Naive thymus-derived CD4-positive, alpha-beta T cell (primary cell): ENCODE data around the gene PHEX. TPM values are rescaled to one million over a fixed set of nuclear protein-coding genes. Genes with fewer than 3 reads are reported as not detected.

Source experiments
- ATAC-seq: fragments of 150-1000 bp; cut with Tn5 transposase; 2 replicates; pipeline ENCODE4 v1.10.0; 2021; ENCODE audit warnings: mild to moderate bottlenecking, moderate library complexity
- CTCF ChIA-PET: fragments of 350-600 bp; sonication (Branson Sonifier 250); formaldehyde crosslinking; loops from one replicate; lab custom pipeline; 2021; ENCODE audit warnings: antibody characterized with exemption; lab: Charles Lee
- POLR2A ChIA-PET: fragments of 350-600 bp; sonication (Branson Sonifier 250); formaldehyde crosslinking; loops from one replicate; lab custom pipeline; 2021; ENCODE audit warnings: antibody characterized with exemption, inconsistent platforms; lab: Charles Lee
- DNase-seq, 9 donors: peaks; one replicate each; pipeline versions ENCODE4 v3.0.0 to v3.0.0-alpha.2; 2020 to 2022; ENCODE audit warnings: mixed read lengths in 1 of 9
- H3K27ac ChIP-seq: one replicate; pipeline ENCODE4 v1.7.0; 2013; ENCODE audit warnings: mild to moderate bottlenecking, low read depth, low read length, moderate library complexity
- H3K27me3 ChIP-seq, 2 donors: one replicate each; pipeline ENCODE4 v1.7.0; 2013; ENCODE audit warnings: low read length in 2 of 2, mild to moderate bottlenecking in 2 of 2, moderate library complexity in 2 of 2; ENCODE audit not compliant: control insufficient read depth in 2 of 2, insufficient read depth in 2 of 2
- H3K36me3 ChIP-seq, 3 experiments: 1 replicate in 2 of 3; 2 replicates in 1 of 3; pipeline ENCODE4 v1.7.0; 2013; ENCODE audit warnings: low read length in 3 of 3, mild to moderate bottlenecking in 3 of 3, moderate library complexity in 1 of 3; ENCODE audit not compliant: insufficient read depth in 3 of 3, control insufficient read depth in 2 of 3
- H3K4me1 ChIP-seq, 2 donors: one replicate each; pipeline ENCODE4 v1.7.0; 2013; ENCODE audit warnings: low read length in 2 of 2, mild to moderate bottlenecking in 2 of 2, moderate library complexity in 1 of 2; ENCODE audit not compliant: control insufficient read depth in 2 of 2, insufficient read depth in 2 of 2
- H3K4me3 ChIP-seq: 2 replicates; pipeline ENCODE4 v1.7.0; 2013; ENCODE audit warnings: mild to moderate bottlenecking, low read length
- H3K9me3 ChIP-seq, 3 experiments: 1 replicate in 2 of 3; 2 replicates in 1 of 3; pipeline ENCODE4 v1.7.0; 2013; ENCODE audit warnings: low read length in 3 of 3; ENCODE audit not compliant: control insufficient read depth in 2 of 3
- H3K27ac Mint-ChIP-seq, 9 donors: one replicate each; pipeline ENCODE4 v1.8.0; 2020 to 2022; ENCODE audit warnings: mixed read lengths in 9 of 9, mild to moderate bottlenecking in 8 of 9, moderate library complexity in 5 of 9, inconsistent platforms in 2 of 9
- H3K27me3 Mint-ChIP-seq, 5 donors: one replicate each; pipeline ENCODE4 v1.8.0; 2021 to 2022; ENCODE audit warnings: mixed read lengths in 5 of 5, mild to moderate bottlenecking in 1 of 5
- H3K36me3 Mint-ChIP-seq, 5 donors: one replicate each; pipeline ENCODE4 v1.8.0; 2020 to 2022; ENCODE audit warnings: mixed read lengths in 5 of 5, mild to moderate bottlenecking in 3 of 5, inconsistent platforms in 1 of 5
- H3K4me1 Mint-ChIP-seq, 7 donors: one replicate each; pipeline ENCODE4 v1.8.0; 2020 to 2022; ENCODE audit warnings: mixed read lengths in 7 of 7, mild to moderate bottlenecking in 3 of 7, inconsistent platforms in 1 of 7
- H3K4me3 Mint-ChIP-seq, 10 donors: one replicate each; pipeline ENCODE4 v1.8.0; 2020 to 2022; ENCODE audit warnings: mild to moderate bottlenecking in 10 of 10, mixed read lengths in 10 of 10, moderate library complexity in 6 of 10, inconsistent platforms in 2 of 10
- H3K9me3 Mint-ChIP-seq, 11 donors: one replicate each; pipeline ENCODE4 v1.8.0; 2020 to 2022; ENCODE audit warnings: mixed read lengths in 11 of 11, mild to moderate bottlenecking in 4 of 11, inconsistent platforms in 1 of 11, moderate library complexity in 1 of 11
- intact Hi-C, 2 donors: fragments of 100-400 bp; cut with micrococcal nuclease; formaldehyde crosslinking; loops; one replicate each; pipeline ENCODE4 v1.15.1; 2023
- polyA plus RNA-seq, 2 donors: library from polyadenylated mRNA; unstranded; fragments of 300-500 nt; fragmentation: Illumina TruSeq; gene quantifications; one replicate each; pipeline ENCODE4 v1.2.3, GENCODE V29; 2021
- total RNA-seq, 6 experiments: library from RNA in 5 of 6; stranded (reverse) in 5 of 6; gene quantifications; 1 replicate in 5 of 6; 2 replicates in 1 of 6; pipeline ENCODE4 v1.2.3 and lab custom pipeline; 2021 to 2026

The PHEX gene
- total and polyA plus RNA-seq, 7 experiments from 2014 or later, result 0.08 to 0.32 (median 0.12) TPM; not detected in 2

GRCh38 chrX:22109442-22109841 lies 77.3 kb downstream of the PHEX start:
- Mint-ChIP-seq H3K36me3 (no peaks in the 10 kb centered on the region), H3K4me3 (no peak overlapping the region), H3K9me3 (no peaks in the 10 kb centered on the region), H3K4me1 (no peaks in the 10 kb centered on the region), H3K27me3 (no peaks in the 10 kb centered on the region), H3K27ac (no peak overlapping the region)
- no peak for ATAC-seq
- POLR2A ChIA-PET, result no interaction called here
- DNase-seq, result no peak
- intact Hi-C loops, result no loop called here
- Histone ChIP-seq H3K36me3 (no peaks in the 10 kb centered on the region), H3K4me3 (no peak overlapping the region), H3K9me3 (no peaks in the 10 kb centered on the region), H3K27ac (no peak overlapping the region), H3K4me1 (no peaks in the 10 kb centered on the region), H3K27me3 (no peaks in the 10 kb centered on the region)
- CTCF ChIA-PET, result no interaction called here

GRCh38 chrX:22110729-22111494 lies 78.8 kb downstream of the PHEX start:
- ChIA-PET CTCF (no interaction called here), POLR2A (no interaction called here)
- no peaks in the 10 kb centered on the region for H3K27me3 Mint-ChIP-seq
- no peaks in the 10 kb centered on the region for H3K4me1 Mint-ChIP-seq
- Histone ChIP-seq H3K4me1 (no peaks in the 10 kb centered on the region), H3K27ac (no peak overlapping the region), H3K9me3 (no peaks in the 10 kb centered on the region), H3K36me3 (no peaks in the 10 kb centered on the region), H3K27me3 (no peaks in the 10 kb centered on the region), H3K4me3 (no peak overlapping the region)
- H3K9me3 Mint-ChIP-seq, result no peaks in the 10 kb centered on the region
- no peak overlapping the region for H3K4me3 Mint-ChIP-seq
- no peaks in the 10 kb centered on the region for H3K36me3 Mint-ChIP-seq
- DNase-seq (no peak), ATAC-seq (no peak)
- intact Hi-C loops, result no loop called here
- H3K27ac Mint-ChIP-seq, result no peak overlapping the region

GRCh38 chrX:22116605-22117546 lies 84.8 kb downstream of the PHEX start:
- Histone ChIP-seq H3K36me3 (no peaks in the 10 kb centered on the region), H3K4me3 (no peak overlapping the region), H3K27me3 (no peaks in the 10 kb centered on the region), H3K27ac (no peak overlapping the region), H3K4me1 (no peaks in the 10 kb centered on the region), H3K9me3 (no peaks in the 10 kb centered on the region)
- ATAC-seq (no peak), DNase-seq (no peak)
- ChIA-PET POLR2A (no interaction called here), CTCF (no interaction called here)
- Mint-ChIP-seq H3K4me3 (no peak overlapping the region), H3K36me3 (no peaks in the 10 kb centered on the region), H3K27me3 (no peaks in the 10 kb centered on the region), H3K9me3 (no peaks in the 10 kb centered on the region), H3K27ac (no peak overlapping the region), H3K4me1 (no peaks in the 10 kb centered on the region)
- intact Hi-C loops, result no loop called here

GRCh38 chrX:22117633-22118032 lies 85.5 kb downstream of the PHEX start:
- ChIA-PET CTCF (no interaction called here), POLR2A (no interaction called here)
- intact Hi-C loops, result no loop called here

GRCh38 chrX:22118161-22118830 lies 86.2 kb downstream of the PHEX start:
- CTCF ChIA-PET, result no interaction called here
- Mint-ChIP-seq H3K36me3 (no peaks in the 10 kb centered on the region), H3K9me3 (no peaks in the 10 kb centered on the region), H3K27me3 (no peaks in the 10 kb centered on the region), H3K4me1 (no peaks in the 10 kb centered on the region), H3K4me3 (no peak overlapping the region), H3K27ac (no peak overlapping the region)
- ATAC-seq (no peak), DNase-seq (no peak)
- POLR2A ChIA-PET, result no interaction called here
- H3K4me3 ChIP-seq, result no peak overlapping the region
- intact Hi-C loops, result no loop called here
- no peaks in the 10 kb centered on the region for H3K27me3 ChIP-seq
- H3K4me1 ChIP-seq, result no peaks in the 10 kb centered on the region
- H3K9me3 ChIP-seq, result no peaks in the 10 kb centered on the region
- H3K36me3 ChIP-seq, result no peaks in the 10 kb centered on the region
- no peak overlapping the region for H3K27ac ChIP-seq

More at GRCh38 chrX:22117633-22118032, 85.5 kb downstream of the PHEX start:
- Mint-ChIP-seq H3K36me3 (no peaks in the 10 kb centered on the region), H3K4me1 (no peaks in the 10 kb centered on the region), H3K27me3 (no peaks in the 10 kb centered on the region), H3K9me3 (no peaks in the 10 kb centered on the region), H3K27ac (no peak overlapping the region), H3K4me3 (no peak overlapping the region)
- Histone ChIP-seq H3K27me3 (no peaks in the 10 kb centered on the region), H3K4me3 (no peak overlapping the region), H3K36me3 (no peaks in the 10 kb centered on the region), H3K4me1 (no peaks in the 10 kb centered on the region), H3K9me3 (no peaks in the 10 kb centered on the region), H3K27ac (no peak overlapping the region)
- ATAC-seq (no peak), DNase-seq (no peak)

GRCh38 chrX:22121161-22121560 lies 89.0 kb downstream of the PHEX start:
- Mint-ChIP-seq H3K27ac (no peak overlapping the region), H3K36me3 (no peaks in the 10 kb centered on the region), H3K27me3 (no peaks in the 10 kb centered on the region), H3K9me3 (no peaks in the 10 kb centered on the region), H3K4me3 (no peak overlapping the region), H3K4me1 (no peaks in the 10 kb centered on the region)
- Histone ChIP-seq H3K9me3 (no peaks in the 10 kb centered on the region), H3K4me3 (no peak overlapping the region), H3K4me1 (no peaks in the 10 kb centered on the region), H3K27ac (no peak overlapping the region), H3K27me3 (no peaks in the 10 kb centered on the region), H3K36me3 (no peaks in the 10 kb centered on the region)
- intact Hi-C loops, result no loop called here
- DNase-seq, result no peak
- ChIA-PET CTCF (no interaction called here), POLR2A (no interaction called here)
- no peak for ATAC-seq
